Brain pericyte (primary cell): Measurements from ENCODE around the gene OR2J3.
"Not testable (repeated sequence)": the region's sequence is repeated elsewhere in the genome, so short reads cannot be mapped to it uniquely, and the experiment has no call there.

ENCODE experiments used
- DNase-seq: peaks from one replicate; pipeline ENCODE4 v3.0.0-alpha.2; 2012; ENCODE audit warnings: low read depth, low spot score

Gene OR2J3

DNA sequence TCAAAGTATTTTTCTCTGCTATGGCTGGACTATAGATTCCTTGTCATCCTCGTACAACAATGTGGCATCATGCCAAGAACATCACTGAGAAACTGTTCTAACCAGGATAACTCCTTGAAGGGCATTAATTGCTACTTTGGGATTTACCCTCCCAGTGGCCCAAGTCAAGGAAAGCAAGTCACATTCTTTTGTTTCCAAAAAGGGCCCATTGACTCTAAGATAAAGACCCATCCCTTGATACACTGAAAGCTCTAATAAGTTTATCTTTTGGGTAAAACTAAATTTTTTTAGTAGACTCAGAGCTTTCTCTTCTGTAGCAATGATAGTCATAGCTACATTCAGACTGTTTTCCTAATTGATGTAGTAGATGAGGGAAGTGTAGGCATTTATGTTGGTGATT lies at the start of gene OR2J3:
Gene OR2J3 (plus strand): TSS at position 301 of the 400 bp plus-strand sequence. CDS start 3,833 bp downstream, outside the sequence.
- no peak for DNase-seq

DNA sequence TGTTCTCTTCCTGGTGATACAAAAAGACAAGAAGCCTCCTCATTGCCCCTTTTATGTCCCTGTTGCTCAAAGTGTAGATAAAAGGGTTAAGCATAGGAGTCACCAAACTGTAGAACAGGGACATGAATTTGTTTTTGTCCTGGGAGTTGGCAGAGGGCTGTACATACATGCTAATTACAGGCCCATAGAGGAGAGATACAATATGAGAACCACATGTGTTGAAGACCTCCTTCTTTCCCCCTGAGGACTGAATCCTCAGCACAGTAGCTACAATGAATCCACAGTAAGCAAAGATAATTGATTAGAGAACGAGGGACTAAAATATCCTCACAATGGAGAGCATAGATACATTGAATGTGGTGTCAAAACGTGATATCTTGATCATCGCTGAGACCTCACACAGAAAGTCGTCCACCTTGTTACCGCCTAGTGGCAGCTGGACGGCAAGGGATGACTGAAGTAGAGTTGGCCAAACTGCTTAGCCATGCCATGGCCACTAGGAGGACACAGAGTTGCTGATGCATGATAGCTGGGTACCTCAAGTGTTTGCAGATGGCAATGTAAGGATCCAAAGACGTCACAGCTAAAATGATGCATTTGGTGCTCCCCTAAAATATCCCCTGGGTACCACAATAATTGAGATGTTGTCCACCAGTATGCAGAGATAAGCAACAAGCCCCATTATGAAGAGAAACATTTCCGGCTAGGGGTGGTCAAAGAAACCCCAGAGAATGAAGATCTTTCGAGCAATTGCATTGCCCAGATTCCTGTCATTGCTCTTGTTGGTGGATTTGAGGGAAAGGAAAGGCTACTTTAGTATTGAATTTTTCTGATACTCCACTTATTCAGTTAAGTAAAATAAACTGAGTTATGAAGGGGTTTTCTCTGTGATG lies 35.8 kb upstream of the OR2J3 start:
- DNase-seq = no peak

DNA sequence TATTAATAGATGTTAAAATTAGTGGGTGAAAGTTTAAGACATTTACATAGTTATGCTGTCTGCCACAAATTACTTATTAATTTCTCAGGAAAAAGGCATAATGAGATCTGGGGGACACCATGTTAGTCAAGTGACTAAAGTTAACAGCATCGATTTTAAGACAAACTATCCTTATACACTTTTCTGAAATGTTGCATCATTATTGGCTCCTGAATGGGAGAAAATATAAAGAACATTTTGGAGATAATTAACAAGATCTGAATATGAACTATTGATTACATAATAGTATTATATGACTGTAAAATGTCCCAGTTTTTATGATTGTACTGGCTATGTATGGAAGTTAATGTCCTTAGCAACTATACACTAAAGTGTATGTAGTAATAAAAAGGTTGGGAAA lies 28.7 kb upstream of the OR2J3 start:
- DNase-seq = no peak

DNA sequence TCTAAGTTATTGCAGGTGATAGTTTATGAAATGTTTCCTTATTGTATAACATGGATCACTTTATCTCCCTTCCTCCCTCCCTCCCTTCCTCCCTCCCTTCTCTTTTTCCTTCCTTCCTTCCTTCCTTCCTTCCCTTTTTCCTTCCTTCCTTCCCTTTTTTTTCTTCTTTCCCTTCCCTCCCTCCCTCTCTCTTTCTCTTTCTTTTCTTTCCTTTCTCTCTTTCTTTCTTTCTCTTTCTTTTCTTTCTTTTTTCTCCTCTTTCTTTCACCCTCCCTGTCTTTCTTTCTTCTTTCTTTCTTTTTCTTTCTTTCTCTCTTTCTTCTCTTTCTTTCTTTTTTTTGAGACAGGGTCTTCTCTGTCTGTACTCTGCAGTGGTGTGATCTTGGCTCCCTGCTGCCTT lies 26.5 kb upstream of the OR2J3 start:
- DNase-seq = no peak

DNA sequence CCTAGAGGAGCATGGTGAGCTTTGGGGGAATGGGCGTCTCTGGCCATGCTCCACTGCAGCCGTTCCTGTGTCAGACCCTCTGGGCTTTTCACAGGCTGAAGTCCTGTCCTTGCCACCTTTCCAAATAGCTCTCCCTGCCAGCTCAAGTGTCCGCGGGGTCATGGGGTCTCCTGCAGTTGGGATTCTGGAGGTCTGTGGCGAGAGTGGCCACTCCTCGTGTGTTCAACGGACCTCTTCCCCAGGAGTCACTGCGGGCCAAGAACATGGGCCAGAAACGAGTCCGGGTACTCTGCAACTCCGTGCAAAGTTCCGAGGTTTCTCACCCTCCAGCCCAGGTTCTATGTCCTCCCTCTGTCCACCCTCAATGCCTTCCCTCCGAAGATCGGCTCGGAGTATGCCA lies 25.4 kb upstream of the OR2J3 start:
- DNase-seq = no peak

- DNase-seq = no peak
These were observed 20.6 kb upstream of the OR2J3 start, which contains the start of gene OR2B3 for GRCh38 chr6:29087213-29087612. OR2B3 (minus strand) TSS chr6:29087313; CDS start chr6:29087248, 65 bp downstream.

GRCh38 chr6:29092957-29093356 lies 14.9 kb upstream of the OR2J3 start:
- DNase-seq = no peak

- DNase-seq = no peak
These were observed 10.1 kb upstream of the OR2J3 start for GRCh38 chr6:29097803-29098202.

GRCh38 chr6:29099190-29099589 lies 8.7 kb upstream of the OR2J3 start, which contains the start of gene OR2J1:
OR2J1 (plus strand) TSS chr6:29099490; CDS start chr6:29100943, 1,453 bp downstream.
- DNase-seq = no peak

GRCh38 chr6:29112135-29112534 lies 4.3 kb downstream of the OR2J3 start:
- no peak for DNase-seq

- DNase-seq = not testable (repeated sequence)
These were observed 7.1 kb downstream of the OR2J3 start for GRCh38 chr6:29114964-29115363.

GRCh38 chr6:29129326-29130012 lies 21.6 kb downstream of the OR2J3 start:
- DNase-seq = no peak

DNA sequence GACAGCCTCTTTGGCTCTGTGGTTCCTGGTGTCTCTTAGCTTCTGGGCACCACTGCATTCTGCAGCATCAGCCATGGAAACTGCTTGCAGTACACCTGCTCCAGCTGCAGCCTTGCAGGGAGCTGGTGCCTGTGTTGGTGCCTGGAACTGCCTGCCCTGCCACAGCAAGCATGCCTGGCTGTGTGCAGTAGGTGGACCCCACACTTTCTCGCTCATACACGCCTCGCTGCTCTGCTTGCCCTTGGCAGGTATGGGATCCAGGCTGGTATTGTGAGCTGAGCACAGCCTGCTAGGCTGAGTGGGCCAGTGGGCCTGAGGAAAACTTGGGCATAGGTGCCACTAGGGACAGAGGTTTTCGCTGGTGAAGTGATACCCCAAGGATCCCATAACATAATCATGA lies 22.8 kb downstream of the OR2J3 start:
- no peak for DNase-seq

DNA sequence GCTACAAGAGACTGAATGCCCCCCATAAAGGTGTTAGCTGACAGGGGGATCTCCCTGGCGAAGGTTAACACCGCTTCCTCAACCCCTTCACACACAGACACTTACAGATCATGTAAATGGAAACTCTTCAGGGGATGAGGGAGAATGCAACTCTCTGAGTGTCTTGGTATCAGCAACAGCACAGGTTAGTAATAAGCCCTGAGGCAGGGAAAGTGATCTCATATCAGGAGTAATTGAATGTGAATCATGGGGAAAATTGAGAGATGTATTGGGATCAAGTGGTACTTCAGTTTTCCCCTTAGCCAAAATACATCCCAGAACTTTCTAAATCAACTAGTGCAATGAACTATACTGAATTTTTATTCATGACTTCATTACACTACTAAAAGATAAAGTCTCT lies 23.8 kb downstream of the OR2J3 start:
- no peak for DNase-seq

DNA sequence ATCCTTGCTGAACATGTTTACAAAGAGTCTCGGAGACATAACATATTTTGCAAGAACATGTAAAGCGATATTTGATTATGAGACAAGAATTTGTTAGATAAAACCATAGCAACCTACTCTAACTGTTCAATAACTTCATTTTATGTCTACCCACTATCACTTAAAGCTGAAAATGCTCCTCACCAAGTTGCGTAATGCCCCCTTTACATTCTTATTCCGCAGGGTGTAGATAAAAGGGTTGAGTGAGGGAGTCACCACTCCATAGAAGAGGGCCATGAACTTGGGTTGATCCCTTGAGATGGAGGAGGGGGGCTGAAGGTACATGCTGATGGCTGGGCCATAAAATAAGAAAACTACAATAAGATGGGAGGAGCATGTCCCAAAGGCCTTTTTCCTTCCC lies 29.9 kb downstream of the OR2J3 start:
- DNase-seq = no peak

GRCh38 chr6:29141606-29142005 lies 33.7 kb downstream of the OR2J3 start:
- no peak for DNase-seq

DNA sequence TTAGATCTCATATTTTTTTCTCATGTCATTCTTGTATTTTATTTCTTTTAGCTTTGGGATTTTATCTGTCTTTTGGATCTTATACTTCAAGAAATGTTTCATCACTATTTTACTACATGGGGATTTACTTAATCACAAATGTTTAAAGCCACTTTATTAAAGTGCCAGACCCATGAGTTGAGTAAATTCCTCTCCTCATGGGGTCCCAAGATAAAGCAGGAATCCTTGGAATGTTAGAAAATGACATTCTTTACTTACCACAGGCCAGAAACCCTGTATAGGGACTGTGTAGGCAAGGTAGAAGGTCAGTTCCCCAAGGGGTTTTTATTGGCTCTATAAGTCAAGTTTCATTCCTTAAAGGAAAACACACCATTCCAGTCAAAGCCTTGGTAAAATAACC lies 34.5 kb downstream of the OR2J3 start:
- DNase-seq = no peak

GRCh38 chr6:29146179-29146578 lies 38.3 kb downstream of the OR2J3 start:
- DNase-seq = no peak

DNA sequence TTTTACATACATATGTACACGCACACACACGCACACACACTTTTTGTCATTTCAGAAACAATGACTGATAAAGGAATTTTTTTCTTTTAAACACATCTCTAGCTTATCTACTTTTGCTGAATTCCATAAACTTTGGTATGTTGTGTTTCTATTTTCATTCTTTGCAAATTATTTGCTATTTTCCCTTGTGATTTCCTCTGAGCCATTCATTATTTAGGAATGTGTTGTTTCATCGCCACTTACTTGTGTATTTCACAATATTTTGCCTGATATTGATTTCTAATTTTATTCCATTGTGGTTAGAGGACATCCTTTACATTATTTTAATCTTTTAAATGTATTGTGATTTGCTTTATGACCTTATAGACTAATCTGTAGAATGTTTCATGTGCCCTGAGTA lies 39.2 kb downstream of the OR2J3 start:
- no peak for DNase-seq

- DNase-seq = not testable (repeated sequence)
These were observed 41.6 kb downstream of the OR2J3 start for GRCh38 chr6:29149444-29149843.

DNA sequence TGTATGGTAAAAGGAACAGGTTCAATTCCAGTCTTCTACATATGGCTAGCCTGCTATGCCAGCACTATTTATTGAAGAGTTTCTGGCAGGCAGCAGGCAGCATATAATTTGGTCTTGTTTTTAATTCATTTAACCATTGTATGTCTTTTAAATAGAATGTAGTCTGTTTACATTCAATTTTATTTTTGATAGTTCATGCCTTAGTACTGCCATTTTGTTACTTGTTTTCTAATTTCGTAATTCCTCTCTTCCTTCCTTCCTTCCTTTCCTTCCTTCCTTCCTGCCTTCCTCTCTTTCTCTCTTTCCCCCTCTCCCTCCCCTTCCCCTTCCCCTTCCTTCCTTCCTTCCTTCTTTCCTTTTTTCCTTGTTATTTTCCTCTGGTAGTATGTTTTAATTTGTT lies 45.2 kb downstream of the OR2J3 start:
- DNase-seq = no peak

GRCh38 chr6:29155182-29155581 lies 47.3 kb downstream of the OR2J3 start:
- not testable (repeated sequence) for DNase-seq

GRCh38 chr6:29159922-29160321 lies 52.1 kb downstream of the OR2J3 start:
- not testable (repeated sequence) for DNase-seq
